Cardiac fibroblast (primary cell): ENCODE measurements around the gene CFD.
"Not testable (repeated sequence)": the region's sequence is repeated elsewhere in the genome, so short reads cannot be mapped to it uniquely, and the experiment has no call there.

ENCODE experiments used
- DNase-seq, 2 donors: peaks; one replicate each; pipeline versions ENCODE4 v3.0.0 to v3.0.0-alpha.2; 2010; ENCODE audit warnings: low read depth in 2 of 2
- H3K4me3 ChIP-seq, 2 donors: replicated peaks in 1 of 2; 1 replicate in 1 of 2; 2 replicates in 1 of 2; pipeline ENCODE4 v1.5.1; 2011; ENCODE audit warnings: low read depth in 2 of 2, low read length in 2 of 2, mild to moderate bottlenecking in 2 of 2, moderate library complexity in 1 of 2
- TF ChIP-seq, protein P1 (sequence below): IDR thresholded peaks from one replicate; pipeline ENCODE4 v1.5.1; 2011; ENCODE audit warnings: low read depth, mild to moderate bottlenecking, low read length, inconsistent platforms

CFD gene

DNA sequence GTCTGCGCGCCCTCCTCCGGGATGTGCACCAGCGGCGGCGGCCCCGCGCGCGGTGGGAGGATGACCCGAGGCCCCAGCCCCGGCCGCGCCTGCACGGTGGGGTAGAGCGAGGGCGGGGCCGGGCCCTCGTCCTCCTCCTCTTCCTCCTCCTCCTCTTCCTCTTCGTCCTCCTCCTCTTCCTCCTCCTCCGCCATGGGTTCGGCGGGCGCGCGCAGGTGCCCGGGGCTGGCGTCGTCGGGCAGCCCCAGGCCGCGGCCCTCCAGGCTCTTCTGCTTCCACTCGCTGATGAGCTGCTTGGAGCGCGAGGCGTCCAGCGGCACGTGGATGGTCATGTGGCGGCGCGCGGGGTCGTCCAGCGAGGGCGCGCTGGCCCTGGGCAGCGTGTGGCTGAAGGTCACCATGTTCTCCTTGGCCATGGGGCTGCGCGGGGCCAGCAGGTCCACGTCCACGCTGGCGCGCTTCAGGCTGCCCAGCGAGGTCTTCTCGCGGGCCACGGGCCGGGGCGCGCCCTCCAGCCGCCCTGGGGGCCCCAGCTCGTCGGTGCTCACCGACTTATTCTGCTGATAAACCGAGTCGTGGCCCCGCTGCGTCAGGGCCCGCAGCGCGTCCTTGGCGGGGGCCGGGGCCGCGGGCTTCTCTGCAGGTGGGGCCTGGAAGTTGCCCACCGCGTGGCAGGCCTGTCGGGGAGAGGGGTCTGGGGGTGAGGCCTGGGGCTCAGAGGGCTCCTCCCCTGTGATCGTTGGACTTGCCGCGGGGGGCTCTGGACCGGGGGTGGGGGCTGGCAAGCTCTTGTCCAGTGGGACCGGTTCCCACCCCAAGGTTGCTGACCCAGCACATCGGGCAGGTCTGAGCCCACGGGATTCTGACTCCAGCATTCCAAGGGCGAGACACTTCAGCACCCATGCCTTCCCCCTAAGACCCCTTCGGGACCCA, 46.0 kb upstream of the CFD start:
- H3K4me3 ChIP-seq = no peak overlapping the region
- TF ChIP-seq, protein P1, sequence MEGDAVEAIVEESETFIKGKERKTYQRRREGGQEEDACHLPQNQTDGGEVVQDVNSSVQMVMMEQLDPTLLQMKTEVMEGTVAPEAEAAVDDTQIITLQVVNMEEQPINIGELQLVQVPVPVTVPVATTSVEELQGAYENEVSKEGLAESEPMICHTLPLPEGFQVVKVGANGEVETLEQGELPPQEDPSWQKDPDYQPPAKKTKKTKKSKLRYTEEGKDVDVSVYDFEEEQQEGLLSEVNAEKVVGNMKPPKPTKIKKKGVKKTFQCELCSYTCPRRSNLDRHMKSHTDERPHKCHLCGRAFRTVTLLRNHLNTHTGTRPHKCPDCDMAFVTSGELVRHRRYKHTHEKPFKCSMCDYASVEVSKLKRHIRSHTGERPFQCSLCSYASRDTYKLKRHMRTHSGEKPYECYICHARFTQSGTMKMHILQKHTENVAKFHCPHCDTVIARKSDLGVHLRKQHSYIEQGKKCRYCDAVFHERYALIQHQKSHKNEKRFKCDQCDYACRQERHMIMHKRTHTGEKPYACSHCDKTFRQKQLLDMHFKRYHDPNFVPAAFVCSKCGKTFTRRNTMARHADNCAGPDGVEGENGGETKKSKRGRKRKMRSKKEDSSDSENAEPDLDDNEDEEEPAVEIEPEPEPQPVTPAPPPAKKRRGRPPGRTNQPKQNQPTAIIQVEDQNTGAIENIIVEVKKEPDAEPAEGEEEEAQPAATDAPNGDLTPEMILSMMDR = no peak
- DNase-seq = no peak

DNA sequence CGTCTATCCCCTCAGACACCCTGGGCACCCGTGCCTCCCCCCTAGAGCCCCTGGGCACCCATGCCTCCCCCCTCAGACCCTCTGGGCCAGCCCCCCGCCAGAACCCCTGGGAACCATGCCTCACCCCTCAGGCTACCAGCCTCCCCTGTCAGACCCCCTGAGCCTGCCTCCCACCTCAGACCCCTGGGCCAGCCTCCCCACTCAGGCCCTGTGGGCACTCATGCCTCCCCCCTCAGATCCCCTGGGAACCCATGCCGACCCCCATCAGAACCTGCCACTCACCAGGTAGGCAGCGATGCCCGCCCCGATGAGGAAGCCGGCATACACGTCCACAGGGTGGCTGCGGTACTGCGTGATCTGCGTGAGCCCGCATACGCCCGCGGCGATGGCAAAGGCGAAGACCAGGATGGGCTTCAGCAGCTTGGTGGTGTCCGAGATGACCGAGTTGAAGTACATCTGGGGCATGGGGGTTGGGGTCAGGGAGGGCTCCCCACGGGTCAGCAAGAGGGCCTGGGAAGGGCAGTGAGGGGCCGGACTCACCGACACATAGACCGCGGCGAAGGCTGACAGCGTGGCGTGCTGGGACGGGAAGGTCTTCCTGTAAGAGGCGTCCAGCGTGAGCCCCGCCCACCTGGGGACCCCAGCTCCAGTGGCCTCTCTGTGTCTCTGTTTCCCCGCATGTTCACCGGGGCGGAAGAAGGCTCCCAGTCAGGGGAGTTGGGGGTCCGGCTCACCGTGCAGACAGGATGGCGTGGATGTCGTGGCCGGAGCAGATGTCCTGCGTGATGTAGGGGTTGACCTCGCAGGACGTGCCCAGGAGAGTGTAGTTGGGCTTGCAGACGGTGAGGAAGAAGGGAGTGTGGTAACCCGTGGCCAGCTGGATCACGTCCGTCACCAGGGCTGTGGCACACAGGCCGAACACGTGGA, 45.0 kb upstream of the CFD start:
- DNase-seq = no peak
- H3K4me3 ChIP-seq = no peak overlapping the region
- TF ChIP-seq, protein P1 = no peak

DNA sequence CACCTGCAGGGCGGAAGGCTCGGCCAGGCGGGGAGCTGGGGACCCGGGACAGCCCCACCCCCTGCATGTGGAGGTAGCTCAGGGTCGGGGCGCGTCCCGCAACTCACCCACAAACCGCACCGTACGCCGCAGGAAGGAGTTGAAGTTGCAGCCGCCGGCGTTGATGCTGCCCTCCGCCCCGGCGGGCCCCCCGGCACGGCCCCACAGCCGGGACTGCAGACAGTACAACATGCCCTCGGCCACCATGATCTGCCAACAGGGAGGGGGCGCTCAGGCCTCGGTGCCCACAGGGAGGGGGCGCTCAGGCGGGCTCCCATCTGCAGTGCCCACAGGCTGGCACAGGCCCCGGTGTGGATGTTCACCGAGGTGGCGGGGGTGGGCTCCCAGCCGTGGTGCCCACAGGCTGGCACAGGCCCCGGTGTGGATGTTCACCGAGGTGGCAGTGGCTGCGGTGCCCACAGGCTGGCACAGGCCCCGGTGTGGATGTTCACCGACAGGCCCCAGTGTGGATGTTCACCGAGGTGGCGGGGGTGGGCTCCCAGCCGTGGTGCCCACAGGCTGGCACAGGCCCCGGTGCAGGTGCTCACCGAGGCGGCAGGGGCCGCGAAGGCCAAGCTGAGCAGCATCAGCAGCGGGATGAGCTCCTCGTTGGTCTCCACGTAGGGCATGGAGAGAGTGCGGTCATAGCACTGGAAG, 44.2 kb upstream of the CFD start:
- H3K4me3 ChIP-seq = no peak overlapping the region
- TF ChIP-seq, protein P1 = no peak
- DNase-seq = no peak

DNA sequence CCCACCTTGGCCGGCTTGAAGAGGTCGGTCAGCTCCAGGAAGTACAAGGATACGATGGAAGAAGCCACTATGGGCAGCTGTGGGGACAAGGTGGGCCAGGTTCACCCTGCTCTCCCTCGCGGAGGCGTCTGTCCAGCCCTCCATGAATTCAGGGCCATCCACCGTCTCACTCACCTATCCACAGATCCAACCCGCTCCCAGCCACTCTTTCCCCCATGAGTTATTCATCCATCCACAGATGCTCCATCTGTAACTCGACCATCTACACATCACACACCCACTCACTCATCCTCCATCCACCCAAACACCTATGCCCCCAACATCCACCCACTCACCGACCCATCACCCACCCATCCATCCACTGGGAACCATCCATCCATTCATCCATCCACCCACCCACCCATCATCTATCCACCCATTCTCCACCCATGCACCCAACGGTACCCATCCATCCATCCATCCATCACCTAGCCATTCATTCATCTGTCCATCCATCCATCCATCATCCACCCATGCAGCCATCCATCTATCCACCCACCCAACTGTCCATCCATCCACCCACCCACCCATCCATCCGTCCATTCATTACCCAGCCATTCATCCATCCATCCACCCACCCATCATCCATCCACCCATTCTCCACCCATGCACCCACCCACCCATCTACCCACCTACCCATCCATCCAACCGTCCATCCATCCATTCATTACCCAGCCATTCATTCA, 43.5 kb upstream of the CFD start:
- TF ChIP-seq, protein P1 = no peak
- DNase-seq = no peak
- H3K4me3 ChIP-seq = no peak overlapping the region

DNA sequence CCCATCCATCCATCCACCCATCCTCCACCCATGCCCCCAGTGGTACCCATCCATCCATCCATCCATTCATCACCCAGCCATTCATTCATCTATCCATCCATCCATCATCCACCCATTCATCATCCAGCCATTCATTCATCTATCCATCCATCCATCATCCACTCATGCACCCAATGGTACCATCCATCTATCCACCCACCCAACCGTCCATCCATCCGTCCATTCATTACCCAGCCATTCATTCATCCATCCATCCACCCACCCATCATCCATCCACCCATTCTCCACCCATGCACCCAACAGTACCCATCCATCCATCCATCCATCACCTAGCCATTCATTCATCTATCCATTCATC, 43.0 kb upstream of the CFD start:
- no peak for DNase-seq
- TF ChIP-seq, protein P1 = no peak
- H3K4me3 ChIP-seq = no peak overlapping the region

DNA sequence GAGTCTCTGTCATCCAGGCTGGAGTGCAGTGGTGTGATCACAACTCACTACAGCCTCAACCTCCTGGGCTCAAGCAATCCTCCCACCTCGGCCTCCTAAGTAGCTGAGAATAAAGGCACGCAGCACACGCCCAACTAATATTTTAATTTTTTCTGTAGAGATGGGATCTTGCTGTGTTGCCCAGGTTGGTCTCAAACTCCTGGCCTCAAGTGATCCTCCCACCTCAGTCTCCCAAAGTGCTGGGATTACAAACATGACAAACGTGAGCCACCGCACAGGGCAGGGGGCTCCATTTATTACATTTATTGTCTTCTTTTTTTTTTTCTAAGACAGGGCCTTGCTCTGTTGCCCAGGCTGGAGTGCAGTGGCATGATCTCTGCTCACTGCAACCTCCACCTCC, 39.3 kb upstream of the CFD start:
- H3K4me3 ChIP-seq, DNase-seq: not testable (repeated sequence)
